BE2C (cell line): ENCODE data around the gene C1S.

Source experiments
- DNase-seq: peaks from one replicate; pipeline ENCODE4 v3.0.0-alpha.2; 2020
- H3K27me3 ChIP-seq: fragments of 250-450 bp; sonication (Bioruptor Pico); 2 replicates; pipeline ENCODE4 v1.5.1; 2020; ENCODE audit warnings: mild to moderate bottlenecking
- H3K36me3 ChIP-seq: fragments of 250-450 bp; sonication (Bioruptor Pico); 2 replicates; pipeline ENCODE4 v1.5.1; 2020; ENCODE audit warnings: mild to moderate bottlenecking
- H3K4me1 ChIP-seq: fragments of 250-450 bp; sonication (Bioruptor Pico); 2 replicates; pipeline ENCODE4 v1.5.1; 2020
- H3K4me3 ChIP-seq: 2 replicates; pipeline ENCODE4 v1.5.1; 2011; ENCODE audit warnings: low read depth, low read length
- H3K9me3 ChIP-seq: fragments of 250-450 bp; sonication (Bioruptor Pico); 2 replicates; pipeline ENCODE4 v1.5.1; 2020
- CTCF ChIP-seq: IDR thresholded peaks from 2 replicates; pipeline ENCODE4 v1.5.1; 2012; ENCODE audit warnings: mild to moderate bottlenecking, low read depth, low read length

C1S gene

GRCh38 chr12:7089196-7089871 is 28.8 kb downstream of the C1S start:
- no peaks in the 10 kb centered on the region for H3K36me3 ChIP-seq
- no peaks in the 10 kb centered on the region for H3K9me3 ChIP-seq
- DNase-seq = no peak
- no peaks in the 10 kb centered on the region for H3K4me1 ChIP-seq
- no peak for TF ChIP-seq CTCF
- peaks cover 4% of the 10 kb centered on the region; the same call in 1 of the 2 replicates for H3K27me3 ChIP-seq
- H3K4me3 ChIP-seq = no peak overlapping the region

GRCh38 chr12:7090222-7090998 is 29.9 kb downstream of the C1S start:
- Histone ChIP-seq H3K4me1 (no peaks in the 10 kb centered on the region), H3K9me3 (no peaks in the 10 kb centered on the region), H3K27me3 (peaks cover 4% of the 10 kb centered on the region; the same call in 1 of the 2 replicates), H3K36me3 (no peaks in the 10 kb centered on the region), H3K4me3 (no peak overlapping the region)
- TF ChIP-seq CTCF = no peak
- DNase-seq = no peak

GRCh38 chr12:7091171-7091570 is 30.7 kb downstream of the C1S start:
- no peak for TF ChIP-seq CTCF

GRCh38 chr12:7091660-7092228 is 31.2 kb downstream of the C1S start:
- H3K4me3 ChIP-seq = no peak overlapping the region
- peaks cover 8% of the 10 kb centered on the region for H3K27me3 ChIP-seq
- no peaks in the 10 kb centered on the region for H3K4me1 ChIP-seq
- H3K9me3 ChIP-seq = no peaks in the 10 kb centered on the region
- no peaks in the 10 kb centered on the region for H3K36me3 ChIP-seq
- no peak for DNase-seq
- TF ChIP-seq CTCF = no peak

More at GRCh38 chr12:7091171-7091570, 30.7 kb downstream of the C1S start:
- no peak for DNase-seq
- Histone ChIP-seq H3K9me3 (no peaks in the 10 kb centered on the region), H3K27me3 (peaks cover 4% of the 10 kb centered on the region; the same call in 1 of the 2 replicates), H3K4me1 (no peaks in the 10 kb centered on the region), H3K4me3 (no peak overlapping the region), H3K36me3 (no peaks in the 10 kb centered on the region)

GRCh38 chr12:7092229-7092985 is 31.9 kb downstream of the C1S start, which contains the start of gene C1R:
TSS of gene C1R (minus strand) at chr12:7092445. CDS start at chr12:7092388, 57 bp downstream.
- H3K27me3 ChIP-seq = peaks cover 11% of the 10 kb centered on the region
- TF ChIP-seq CTCF = peak; percentile 89
- DNase-seq = peak; percentile 61
- H3K4me3 ChIP-seq = peak within 1 kb of the TSS; percentile 65
- H3K36me3 ChIP-seq = no peaks in the 10 kb centered on the region
- no peaks in the 10 kb centered on the region for H3K4me1 ChIP-seq
- H3K9me3 ChIP-seq = no peaks in the 10 kb centered on the region
